B cell (primary cell): ENCODE data around the gene LYZ.

Source experiments
- EZH2 ChIP-seq: IDR thresholded peaks from 2 replicates; pipeline ENCODE4 v1.6.1; 2012; ENCODE audit warnings: borderline replicate concordance, low read depth, mild to moderate bottlenecking, moderate library complexity, low read length; ENCODE audit not compliant: insufficient read depth, poor library complexity, severe bottlenecking
- TF ChIP-seq, protein P1 (sequence below): fragments of 200-600 bp; IDR thresholded peaks from one replicate; pipeline ENCODE4 v1.8.0; 2022; ENCODE audit warnings: antibody characterized with exemption, mild to moderate bottlenecking

DNA sequence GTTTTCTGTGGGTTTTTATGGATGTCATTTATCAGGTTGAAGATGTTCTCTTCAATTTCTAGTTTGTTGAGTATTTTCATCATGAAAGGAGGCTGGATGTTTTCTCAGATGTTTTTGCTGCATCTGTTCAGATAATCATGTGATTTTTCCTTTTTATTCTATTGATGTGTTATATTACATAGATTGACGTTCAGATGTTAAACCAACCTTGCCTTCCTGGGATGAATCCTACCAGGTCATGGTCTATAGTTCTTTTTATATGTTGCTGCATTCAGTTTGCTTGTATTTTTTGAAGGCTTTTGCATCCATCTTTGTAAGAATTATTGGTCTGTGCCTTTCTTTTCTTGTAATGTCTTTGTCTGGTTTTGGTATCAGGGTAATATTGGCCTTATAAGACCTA is 43.9 kb upstream of the LYZ start:
- TF ChIP-seq, protein P1, sequence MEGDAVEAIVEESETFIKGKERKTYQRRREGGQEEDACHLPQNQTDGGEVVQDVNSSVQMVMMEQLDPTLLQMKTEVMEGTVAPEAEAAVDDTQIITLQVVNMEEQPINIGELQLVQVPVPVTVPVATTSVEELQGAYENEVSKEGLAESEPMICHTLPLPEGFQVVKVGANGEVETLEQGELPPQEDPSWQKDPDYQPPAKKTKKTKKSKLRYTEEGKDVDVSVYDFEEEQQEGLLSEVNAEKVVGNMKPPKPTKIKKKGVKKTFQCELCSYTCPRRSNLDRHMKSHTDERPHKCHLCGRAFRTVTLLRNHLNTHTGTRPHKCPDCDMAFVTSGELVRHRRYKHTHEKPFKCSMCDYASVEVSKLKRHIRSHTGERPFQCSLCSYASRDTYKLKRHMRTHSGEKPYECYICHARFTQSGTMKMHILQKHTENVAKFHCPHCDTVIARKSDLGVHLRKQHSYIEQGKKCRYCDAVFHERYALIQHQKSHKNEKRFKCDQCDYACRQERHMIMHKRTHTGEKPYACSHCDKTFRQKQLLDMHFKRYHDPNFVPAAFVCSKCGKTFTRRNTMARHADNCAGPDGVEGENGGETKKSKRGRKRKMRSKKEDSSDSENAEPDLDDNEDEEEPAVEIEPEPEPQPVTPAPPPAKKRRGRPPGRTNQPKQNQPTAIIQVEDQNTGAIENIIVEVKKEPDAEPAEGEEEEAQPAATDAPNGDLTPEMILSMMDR = no peak
- TF ChIP-seq EZH2 = no peak
